ENCODE data around the gene FAM168A.

FAM168A gene

DNA sequence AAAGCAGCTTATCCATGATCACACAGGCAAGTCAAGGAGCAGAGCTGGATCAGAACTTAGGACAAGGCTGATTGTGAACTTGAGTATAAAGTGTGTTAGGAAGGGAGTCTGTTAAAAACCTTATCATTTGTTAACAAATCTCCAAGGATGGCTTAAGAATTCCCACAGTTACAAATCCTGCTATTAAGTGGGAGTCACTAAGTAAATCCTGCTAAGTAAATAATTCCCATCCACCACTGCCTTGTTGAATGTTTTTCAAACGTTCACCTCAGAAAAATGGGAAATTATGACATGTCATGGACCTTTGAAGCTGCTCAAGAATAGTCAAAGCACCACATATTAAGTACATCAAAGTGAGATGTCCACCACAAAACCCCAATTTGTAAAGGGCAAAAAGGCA is 88.7 kb downstream of the FAM168A start:
- no peak overlapping the region for H3K4me3 Mint-ChIP-seq
- H3K36me3 Mint-ChIP-seq = peaks cover 9 to 11% of the 10 kb centered on the region in 2 donors
- no peak for ATAC-seq (replicated peaks)
- H3K27ac Mint-ChIP-seq = no peak overlapping the region
- peaks cover 7 to 15% of the 10 kb centered on the region in 2 donors for H3K4me1 Mint-ChIP-seq
- H3K9me3 Mint-ChIP-seq = peaks cover 6 to 9% of the 10 kb centered on the region in 2 donors
- no peak for DNase-seq
- H3K27me3 Mint-ChIP-seq = no peaks in the 10 kb centered on the region

DNA sequence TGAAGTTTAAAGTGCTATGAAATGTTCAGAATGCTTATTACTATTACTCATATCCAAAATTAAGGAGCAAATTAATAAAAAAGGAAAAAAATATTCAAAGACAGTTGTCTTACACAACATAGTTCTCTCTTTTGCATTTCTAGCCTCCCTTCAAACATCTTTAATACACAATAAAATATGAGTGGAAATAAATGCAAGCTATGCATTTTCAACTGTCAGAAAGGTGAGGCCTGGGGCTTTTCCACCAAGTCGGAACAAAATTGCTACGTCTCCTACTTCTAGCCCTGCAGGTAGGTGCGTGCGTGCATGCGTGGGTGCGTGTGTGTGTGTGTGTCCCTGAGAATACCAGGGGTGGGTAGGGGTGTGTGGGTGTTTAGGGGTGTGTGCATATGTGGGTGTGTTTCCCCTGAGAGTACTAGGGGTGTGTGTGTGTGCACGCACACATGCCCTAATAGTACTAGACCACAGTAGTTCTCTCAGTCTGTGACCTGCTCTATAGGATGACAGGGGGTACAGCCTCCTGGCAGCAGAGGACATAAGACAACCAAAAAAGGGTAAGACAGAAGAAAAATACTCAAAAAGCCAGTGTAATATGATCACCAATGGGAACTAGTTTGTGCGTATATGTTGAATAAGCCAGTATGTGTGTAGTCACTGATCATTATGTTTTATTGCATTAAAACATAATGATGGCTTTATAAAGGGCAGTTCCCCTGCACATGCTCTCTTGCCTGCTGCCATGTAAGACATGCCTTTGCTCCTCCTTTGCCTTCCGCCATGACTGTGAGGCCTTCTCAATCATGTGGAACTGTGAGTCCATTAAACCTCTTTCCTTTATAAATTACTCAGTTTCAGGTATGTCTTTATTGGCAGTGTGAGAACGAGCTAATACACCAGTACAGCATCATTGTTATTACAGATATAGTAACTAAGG is 89.4 kb downstream of the FAM168A start:
- H3K4me3 Mint-ChIP-seq = no peak overlapping the region
- H3K27ac Mint-ChIP-seq = no peak overlapping the region
- DNase-seq = no peak
- no peaks in the 10 kb centered on the region for H3K27me3 Mint-ChIP-seq
- H3K9me3 Mint-ChIP-seq = peaks cover 9 to 12% of the 10 kb centered on the region in 2 donors
- peaks cover 16 to 17% of the 10 kb centered on the region in 2 donors for H3K36me3 Mint-ChIP-seq
- no peak for ATAC-seq (replicated peaks)
- peaks cover 8 to 15% of the 10 kb centered on the region in 2 donors for H3K4me1 Mint-ChIP-seq

GRCh38 chr11:73507086-73507485 is 90.8 kb downstream of the FAM168A start:
- H3K27me3 Mint-ChIP-seq = no peaks in the 10 kb centered on the region
- DNase-seq = no peak

DNA sequence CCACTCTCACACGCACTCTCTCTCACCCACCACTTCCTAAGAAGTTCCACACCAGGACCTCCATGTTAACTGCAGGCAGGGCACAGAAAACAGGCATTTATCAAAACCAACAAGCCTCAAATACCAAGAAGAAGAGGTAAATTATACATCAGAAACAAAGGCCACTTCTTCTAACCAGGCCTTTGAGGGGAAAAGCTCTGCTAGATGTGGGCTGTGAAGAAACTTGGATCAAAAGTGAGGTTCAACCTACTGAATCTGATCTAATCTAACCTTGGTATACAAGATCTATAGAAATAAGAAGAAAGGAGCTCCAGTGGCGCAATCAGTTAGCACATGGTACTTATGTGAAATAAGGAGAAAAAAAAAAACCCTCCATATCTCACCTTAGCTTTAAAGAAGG is 91.9 kb downstream of the FAM168A start:
- Mint-ChIP-seq H3K27ac (no peak overlapping the region), H3K9me3 (peaks cover 9 to 15% of the 10 kb centered on the region in 2 donors), H3K4me3 (no peak overlapping the region), H3K27me3 (no peaks in the 10 kb centered on the region), H3K4me1 (peaks cover 16 to 39% of the 10 kb centered on the region in 2 donors), H3K36me3 (peaks cover 21 to 31% of the 10 kb centered on the region in 2 donors)
- no peak for DNase-seq
- ATAC-seq (replicated peaks) = no peak

More at GRCh38 chr11:73507086-73507485, 90.8 kb downstream of the FAM168A start:
- ATAC-seq (replicated peaks) = no peak
- peaks cover 18 to 28% of the 10 kb centered on the region in 2 donors for H3K36me3 Mint-ChIP-seq
- H3K27ac Mint-ChIP-seq = no peak overlapping the region
- H3K4me3 Mint-ChIP-seq = no peak overlapping the region
- H3K9me3 Mint-ChIP-seq = peaks cover 9 to 14% of the 10 kb centered on the region in 2 donors
- H3K4me1 Mint-ChIP-seq = peaks cover 12 to 28% of the 10 kb centered on the region in 2 donors

- H3K27me3 Mint-ChIP-seq = no peaks in the 10 kb centered on the region
- DNase-seq (no peak), ATAC-seq (replicated peaks) (no peak)
- H3K36me3 Mint-ChIP-seq = peaks cover 14 to 29% of the 10 kb centered on the region in 2 donors
- H3K9me3 Mint-ChIP-seq = peaks cover 0 to 11% of the 10 kb centered on the region in 2 donors
- H3K4me1 Mint-ChIP-seq = peaks cover 31 to 51% of the 10 kb centered on the region in 2 donors
- no peak overlapping the region for H3K27ac Mint-ChIP-seq
- no peak overlapping the region for H3K4me3 Mint-ChIP-seq
Measured at GRCh38 chr11:73498343-73498742, 99.6 kb downstream of the FAM168A start.

DNA sequence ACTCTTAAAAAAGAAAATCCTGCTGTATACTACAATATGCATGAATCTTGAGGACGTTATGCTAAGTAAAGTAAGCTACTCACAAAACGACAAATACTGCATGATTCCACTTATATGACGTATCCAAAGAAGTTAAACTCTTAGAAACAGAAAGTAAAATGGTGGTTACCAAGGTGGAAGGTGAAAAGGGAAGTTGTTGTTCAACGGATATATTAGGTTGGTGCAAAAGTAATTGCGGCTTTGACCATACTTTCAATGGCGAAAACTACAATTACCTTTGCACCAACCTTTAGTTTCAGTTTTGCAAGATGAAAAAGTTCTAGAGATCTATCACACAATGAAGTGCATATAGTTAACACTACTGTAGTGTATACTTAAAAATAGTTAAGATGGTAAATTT is 101.8 kb downstream of the FAM168A start:
- no peaks in the 10 kb centered on the region for H3K27me3 Mint-ChIP-seq
- peaks cover 0 to 7% of the 10 kb centered on the region in 2 donors for H3K9me3 Mint-ChIP-seq
- no peak overlapping the region for H3K4me3 Mint-ChIP-seq
- ATAC-seq (replicated peaks) (no peak), DNase-seq (no peak)
- no peak overlapping the region for H3K27ac Mint-ChIP-seq
- H3K36me3 Mint-ChIP-seq = peaks cover 16 to 18% of the 10 kb centered on the region in 2 donors
- H3K4me1 Mint-ChIP-seq = peaks cover 27 to 29% of the 10 kb centered on the region in 2 donors

- Mint-ChIP-seq H3K27ac (no peak overlapping the region), H3K9me3 (peaks cover 0 to 7% of the 10 kb centered on the region in 2 donors), H3K27me3 (no peaks in the 10 kb centered on the region), H3K4me1 (peaks cover 25% of the 10 kb centered on the region in 2 donors), H3K36me3 (peaks cover 16 to 18% of the 10 kb centered on the region in 2 donors), H3K4me3 (no peak overlapping the region)
- DNase-seq (no peak), ATAC-seq (replicated peaks) (no peak)
Measured at GRCh38 chr11:73495731-73496130, 102.2 kb downstream of the FAM168A start.

DNA sequence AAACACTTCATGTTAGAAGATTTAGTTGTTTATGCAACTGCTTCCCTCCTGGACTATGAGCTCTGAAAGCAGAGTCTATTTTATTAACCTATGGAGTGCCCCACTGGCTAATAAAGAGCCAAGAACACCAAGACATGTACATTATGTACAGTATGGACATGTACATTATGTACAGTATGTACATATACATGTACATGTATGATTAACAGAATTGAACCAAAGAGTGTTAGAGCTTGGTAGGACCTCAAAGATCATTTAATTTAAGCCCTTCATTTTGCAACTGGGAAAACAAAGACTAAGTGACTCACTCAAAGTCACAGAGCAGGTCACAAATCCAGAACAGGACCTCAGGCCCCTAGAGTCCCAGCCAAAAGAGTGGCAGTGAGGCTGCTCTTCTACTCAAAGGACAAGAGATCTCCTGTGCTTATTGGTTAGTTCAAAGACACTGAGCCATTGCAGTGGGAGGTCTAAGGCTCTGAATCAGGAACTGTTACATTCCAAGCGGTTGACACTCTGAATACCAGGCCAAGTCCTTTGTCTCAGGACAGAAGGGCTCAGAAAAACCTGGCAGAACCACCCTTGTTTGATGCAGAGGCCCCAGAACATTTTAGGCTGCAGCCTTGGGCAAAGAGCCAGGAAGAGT is 103.8 kb downstream of the FAM168A start:
- ATAC-seq (replicated peaks) (no peak), DNase-seq (no peak)
- H3K36me3 Mint-ChIP-seq = peaks cover 16 to 18% of the 10 kb centered on the region in 2 donors
- H3K27me3 Mint-ChIP-seq = no peaks in the 10 kb centered on the region
- peaks cover 12 to 13% of the 10 kb centered on the region in 2 donors for H3K4me1 Mint-ChIP-seq
- H3K9me3 Mint-ChIP-seq = peaks cover 0 to 7% of the 10 kb centered on the region in 2 donors
- H3K27ac Mint-ChIP-seq = no peak overlapping the region
- H3K4me3 Mint-ChIP-seq = no peak overlapping the region

DNA sequence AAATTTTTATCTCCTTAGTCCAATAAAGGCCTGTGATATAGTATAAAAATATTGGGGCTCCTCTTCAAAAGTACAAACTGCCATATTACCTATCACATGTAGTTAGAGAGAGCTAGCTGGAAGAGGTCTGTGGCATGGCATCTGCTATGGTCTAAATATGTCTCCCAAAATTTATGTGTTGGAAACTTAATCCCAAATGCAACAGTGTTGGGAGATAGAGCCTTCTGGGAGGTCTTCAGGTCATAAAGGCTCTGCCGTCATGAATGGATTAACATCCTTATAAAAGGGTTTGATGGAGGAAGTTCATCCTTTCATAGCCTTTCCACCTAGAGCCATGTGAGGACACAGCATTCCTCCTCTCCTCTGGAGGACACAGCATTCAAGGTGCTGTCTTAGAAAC is 116.3 kb downstream of the FAM168A start:
- H3K27ac Mint-ChIP-seq = no peak overlapping the region
- peaks cover 0 to 5% of the 10 kb centered on the region in 2 donors for H3K4me1 Mint-ChIP-seq
- ATAC-seq (replicated peaks) (no peak), DNase-seq (no peak)
- peaks cover 4 to 10% of the 10 kb centered on the region in 2 donors for H3K9me3 Mint-ChIP-seq
- H3K27me3 Mint-ChIP-seq = no peaks in the 10 kb centered on the region
- no peak overlapping the region for H3K4me3 Mint-ChIP-seq
- H3K36me3 Mint-ChIP-seq = peaks cover 12 to 13% of the 10 kb centered on the region in 2 donors

DNA sequence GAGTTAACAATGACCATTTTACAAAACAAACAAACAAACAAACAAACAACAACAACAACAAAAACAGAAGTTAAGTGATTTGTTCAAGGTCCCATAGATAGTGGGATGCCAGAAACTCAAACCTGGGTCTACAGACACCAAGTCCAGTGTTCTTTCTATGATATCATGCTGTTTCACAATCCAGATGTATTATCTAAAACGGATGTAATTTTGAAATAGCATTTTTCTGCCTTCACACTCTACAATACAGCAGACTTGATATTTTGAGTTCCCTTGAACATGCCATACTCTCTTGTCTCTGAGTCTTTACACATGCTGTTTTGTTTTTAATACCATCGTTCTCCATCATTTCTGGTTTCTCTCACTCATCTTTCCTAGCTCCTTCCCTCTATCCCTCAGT is 117.2 kb downstream of the FAM168A start:
- Mint-ChIP-seq H3K4me1 (peaks cover 0 to 5% of the 10 kb centered on the region in 2 donors), H3K27me3 (no peaks in the 10 kb centered on the region), H3K36me3 (peaks cover 13 to 14% of the 10 kb centered on the region in 2 donors), H3K4me3 (no peak overlapping the region), H3K27ac (no peak overlapping the region), H3K9me3 (peaks cover 4 to 12% of the 10 kb centered on the region in 2 donors)
- no peak for ATAC-seq (replicated peaks)
- DNase-seq = no peak

GRCh38 chr11:73478737-73479347 is 119.1 kb downstream of the FAM168A start:
- H3K9me3 Mint-ChIP-seq = peaks cover 4 to 12% of the 10 kb centered on the region in 2 donors
- peaks cover 13 to 14% of the 10 kb centered on the region in 2 donors for H3K36me3 Mint-ChIP-seq
- H3K4me1 Mint-ChIP-seq = peaks cover 0 to 5% of the 10 kb centered on the region in 2 donors
- no peak overlapping the region for H3K27ac Mint-ChIP-seq
- no peak for ATAC-seq (replicated peaks)
- H3K4me3 Mint-ChIP-seq = no peak overlapping the region
- DNase-seq = no peak
- no peaks in the 10 kb centered on the region for H3K27me3 Mint-ChIP-seq

- Mint-ChIP-seq H3K27ac (no peak overlapping the region), H3K36me3 (peaks cover 13 to 19% of the 10 kb centered on the region in 2 donors), H3K4me3 (no peak overlapping the region), H3K9me3 (peaks cover 4 to 12% of the 10 kb centered on the region in 2 donors), H3K4me1 (peaks cover 0 to 5% of the 10 kb centered on the region in 2 donors), H3K27me3 (no peaks in the 10 kb centered on the region)
- ATAC-seq (replicated peaks) (no peak), DNase-seq (no peak)
Measured at GRCh38 chr11:73477518-73477917, 120.4 kb downstream of the FAM168A start.

DNA sequence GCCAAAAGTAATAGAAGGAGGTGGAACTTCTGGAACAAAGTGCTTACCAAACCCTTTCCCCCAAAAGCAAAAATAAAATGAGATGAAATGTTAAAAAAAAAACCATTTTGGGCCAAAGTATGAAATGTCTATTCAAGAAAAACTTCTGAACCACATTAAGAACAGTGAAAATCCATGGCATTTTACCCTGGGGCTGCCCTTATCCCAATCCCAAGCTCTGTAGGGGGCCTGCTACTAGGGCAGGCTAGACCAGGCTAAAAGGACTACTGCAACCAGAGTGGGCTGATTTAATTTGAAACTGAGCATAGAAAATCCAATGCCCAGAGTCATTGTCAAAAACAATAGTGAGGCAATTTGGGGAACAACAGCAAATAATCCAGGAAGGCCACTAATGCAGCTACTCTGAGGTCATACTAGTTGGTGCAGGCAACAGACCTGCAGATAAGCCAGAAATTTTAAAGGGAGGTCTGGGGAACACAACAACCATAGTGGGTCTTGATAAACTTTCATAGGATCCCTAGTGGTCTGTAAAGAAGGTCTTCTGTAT is 122.3 kb downstream of the FAM168A start:
- no peaks in the 10 kb centered on the region for H3K27me3 Mint-ChIP-seq
- ATAC-seq (replicated peaks) = no peak
- peaks cover 4 to 12% of the 10 kb centered on the region in 2 donors for H3K9me3 Mint-ChIP-seq
- H3K4me1 Mint-ChIP-seq = peaks cover under 1 to 3% of the 10 kb centered on the region in 2 donors
- H3K4me3 Mint-ChIP-seq = no peak overlapping the region
- DNase-seq = no peak
- H3K27ac Mint-ChIP-seq = no peak overlapping the region
- H3K36me3 Mint-ChIP-seq = peaks cover 11 to 19% of the 10 kb centered on the region in 2 donors

DNA sequence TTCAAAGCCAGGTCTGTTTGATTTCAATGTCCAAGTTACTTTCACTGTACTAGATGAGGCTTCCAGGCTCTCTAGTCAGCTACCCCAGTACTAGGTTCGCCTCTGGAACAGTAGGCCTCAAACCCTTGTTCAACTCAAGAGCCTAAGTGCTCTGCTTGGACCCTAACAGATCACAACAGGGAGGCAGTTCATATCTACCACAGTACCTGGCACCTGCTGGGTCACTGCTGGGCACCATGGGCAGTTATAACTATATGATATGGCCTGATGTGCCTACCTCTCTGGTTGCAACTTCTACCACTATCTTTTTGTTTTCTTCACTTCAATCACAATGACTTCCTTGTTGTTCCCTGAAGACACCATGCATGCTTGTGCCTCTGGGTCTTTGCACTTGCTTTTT is 124.7 kb downstream of the FAM168A start:
- H3K27ac Mint-ChIP-seq = no peak overlapping the region
- peaks cover 4 to 12% of the 10 kb centered on the region in 2 donors for H3K9me3 Mint-ChIP-seq
- no peak for DNase-seq
- ATAC-seq (replicated peaks) = no peak
- no peak overlapping the region for H3K4me3 Mint-ChIP-seq
- no peaks in the 10 kb centered on the region for H3K27me3 Mint-ChIP-seq
- peaks cover 7% of the 10 kb centered on the region in 2 donors for H3K4me1 Mint-ChIP-seq
- peaks cover 14 to 22% of the 10 kb centered on the region in 2 donors for H3K36me3 Mint-ChIP-seq

Data from stimulated activated naive B cell treated with anti-CD40 and anti-IgM and Interleukin-4, amounts not matched to agents 10 μg/mL and 1 μg/mL and 100 μg/mL, for 72 hours (primary cell).